ENCODE measurements around the gene CELF2. TPM values are rescaled to one million over a fixed set of nuclear protein-coding genes. Genes with fewer than 3 reads are reported as not detected.

The CELF2 gene
- total RNA-seq, 2 donors from 2014 or later = 10.4 to 11.2 TPM

DNA sequence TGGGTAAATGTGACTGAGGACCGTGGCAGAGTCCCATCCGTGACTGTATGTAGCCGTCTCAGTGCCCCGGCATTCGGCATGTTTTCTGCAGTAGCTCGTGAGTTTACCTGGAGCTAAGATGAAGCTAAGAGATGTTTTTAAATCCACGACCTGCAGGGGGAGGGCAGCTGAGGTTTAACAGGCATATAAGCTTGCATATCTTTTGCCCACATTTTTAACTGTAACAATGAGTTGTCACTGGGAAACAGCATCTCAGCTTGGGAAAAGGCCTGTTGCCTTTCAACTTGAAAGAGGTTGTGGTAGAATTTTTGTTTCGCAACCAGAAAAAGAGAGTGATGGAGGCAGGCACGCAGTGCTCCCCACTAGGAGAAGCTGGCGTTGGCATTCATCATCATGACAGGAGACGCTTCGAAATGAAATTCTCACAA lies 77.7 kb downstream of the CELF2 start:
- no peak for TF ChIP-seq POLR2A (IDR thresholded peaks at IDR 0.05)
- TF ChIP-seq, protein P1, sequence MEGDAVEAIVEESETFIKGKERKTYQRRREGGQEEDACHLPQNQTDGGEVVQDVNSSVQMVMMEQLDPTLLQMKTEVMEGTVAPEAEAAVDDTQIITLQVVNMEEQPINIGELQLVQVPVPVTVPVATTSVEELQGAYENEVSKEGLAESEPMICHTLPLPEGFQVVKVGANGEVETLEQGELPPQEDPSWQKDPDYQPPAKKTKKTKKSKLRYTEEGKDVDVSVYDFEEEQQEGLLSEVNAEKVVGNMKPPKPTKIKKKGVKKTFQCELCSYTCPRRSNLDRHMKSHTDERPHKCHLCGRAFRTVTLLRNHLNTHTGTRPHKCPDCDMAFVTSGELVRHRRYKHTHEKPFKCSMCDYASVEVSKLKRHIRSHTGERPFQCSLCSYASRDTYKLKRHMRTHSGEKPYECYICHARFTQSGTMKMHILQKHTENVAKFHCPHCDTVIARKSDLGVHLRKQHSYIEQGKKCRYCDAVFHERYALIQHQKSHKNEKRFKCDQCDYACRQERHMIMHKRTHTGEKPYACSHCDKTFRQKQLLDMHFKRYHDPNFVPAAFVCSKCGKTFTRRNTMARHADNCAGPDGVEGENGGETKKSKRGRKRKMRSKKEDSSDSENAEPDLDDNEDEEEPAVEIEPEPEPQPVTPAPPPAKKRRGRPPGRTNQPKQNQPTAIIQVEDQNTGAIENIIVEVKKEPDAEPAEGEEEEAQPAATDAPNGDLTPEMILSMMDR (IDR thresholded peaks at IDR 0.05) = no peak
- intact Hi-C loops (cut with DNase I) = no loop called here
- Histone ChIP-seq H3K27ac (no peak overlapping the region), H3K4me1 (no peaks in the 10 kb centered on the region), H3K4me3 (no peak overlapping the region), H3K27me3 (no peaks in the 10 kb centered on the region), H3K36me3 (replicated peaks in 1 of 2; ENCODE audit: insufficient read depth in 1 of 2, low read depth in 2 of 2) (no peaks in the 10 kb centered on the region), H3K9me3 (no peaks in the 10 kb centered on the region)
- ATAC-seq = no peak
- DNase-seq = no peak
- 67 to 76% methylated on average over 11 to 12 of the region's 12 CpGs for WGBS, 2 donors

DNA sequence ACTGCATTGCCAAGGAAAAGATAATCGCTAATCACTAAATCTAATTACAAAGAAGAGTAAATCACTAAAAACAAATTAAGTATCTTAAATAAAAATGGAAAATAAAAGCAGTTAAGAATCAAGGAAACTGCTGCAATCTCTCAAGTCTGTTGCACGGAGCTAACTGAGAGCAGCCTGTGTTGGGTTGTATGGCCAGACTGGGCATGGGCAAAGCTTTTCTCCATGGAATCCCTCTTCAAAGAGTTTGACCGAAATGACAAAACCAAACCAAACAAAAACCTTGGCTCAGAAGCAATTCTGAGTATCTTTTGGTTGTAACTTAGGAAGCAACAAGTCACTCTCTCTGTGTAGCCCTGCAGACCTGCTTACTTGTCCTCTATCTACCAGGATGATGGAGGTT lies 78.8 kb downstream of the CELF2 start:
- no peaks in the 10 kb centered on the region for H3K4me1 ChIP-seq
- DNase-seq (no peak), ATAC-seq (no peak)
- no peak overlapping the region for H3K27ac ChIP-seq
- H3K9me3 ChIP-seq = no peaks in the 10 kb centered on the region
- H3K27me3 ChIP-seq = no peaks in the 10 kb centered on the region
- WGBS, 2 donors = 45% methylated on average over 3 of the region's 3 CpGs
- no peaks in the 10 kb centered on the region for H3K36me3 ChIP-seq (replicated peaks in 1 of 2; ENCODE audit: insufficient read depth in 1 of 2, low read depth in 2 of 2)
- intact Hi-C loops (cut with DNase I) = no loop called here
- TF ChIP-seq POLR2A (IDR thresholded peaks at IDR 0.05) = no peak
- TF ChIP-seq, protein P1 (IDR thresholded peaks at IDR 0.05) = no peak
- no peak overlapping the region for H3K4me3 ChIP-seq

DNA sequence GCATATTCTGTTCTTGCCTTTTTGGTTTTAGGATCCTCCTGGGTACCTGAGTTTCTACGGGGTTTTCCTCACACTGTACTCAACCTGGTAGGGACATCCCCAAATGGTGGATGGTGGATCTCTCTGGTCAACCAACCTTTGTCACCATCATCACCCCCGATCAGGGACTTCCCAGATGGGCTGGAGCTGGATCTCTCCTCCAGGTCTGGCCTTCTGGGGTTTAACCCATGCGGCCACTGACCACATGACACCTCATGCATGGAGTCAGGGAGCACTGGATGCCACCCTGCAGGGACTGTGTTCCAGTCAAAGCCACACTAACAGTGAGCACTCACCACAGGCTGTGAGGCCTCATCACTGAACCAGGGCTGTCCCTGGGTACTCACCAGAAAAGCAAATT lies 80.0 kb downstream of the CELF2 start:
- 66 to 69% methylated on average over 3 of the region's 3 CpGs for WGBS, 2 donors
- Histone ChIP-seq H3K36me3 (replicated peaks in 1 of 2; ENCODE audit: insufficient read depth in 1 of 2, low read depth in 2 of 2) (no peaks in the 10 kb centered on the region), H3K4me1 (no peaks in the 10 kb centered on the region), H3K27ac (no peak overlapping the region), H3K9me3 (no peaks in the 10 kb centered on the region), H3K27me3 (no peaks in the 10 kb centered on the region), H3K4me3 (no peak overlapping the region)
- TF ChIP-seq, protein P1 (IDR thresholded peaks at IDR 0.05) = no peak
- TF ChIP-seq POLR2A (IDR thresholded peaks at IDR 0.05) = no peak
- ATAC-seq (no peak), DNase-seq (no peak)
- intact Hi-C loops (cut with DNase I) = no loop called here

DNA sequence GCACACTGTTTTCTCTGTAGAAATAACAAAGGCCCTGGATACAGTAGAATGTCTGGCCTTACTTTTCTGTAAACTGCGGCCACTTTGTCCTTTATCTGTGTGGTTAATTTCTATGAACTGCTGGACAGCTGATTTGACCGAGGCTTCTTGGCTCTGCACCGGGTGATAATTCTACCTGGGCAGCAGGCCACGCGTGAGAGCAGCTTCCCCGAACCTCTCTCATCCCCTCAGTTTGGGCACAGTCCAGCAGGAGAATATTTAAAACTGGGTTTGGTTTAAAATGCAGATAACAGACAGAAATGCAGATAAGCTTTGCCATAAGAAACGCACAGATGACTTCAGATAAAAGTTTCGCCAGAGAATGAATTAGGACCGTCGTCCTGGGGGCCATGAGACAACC lies 81.0 kb downstream of the CELF2 start:
- Histone ChIP-seq H3K4me3 (no peak overlapping the region), H3K36me3 (replicated peaks in 1 of 2; ENCODE audit: insufficient read depth in 1 of 2, low read depth in 2 of 2) (no peaks in the 10 kb centered on the region), H3K9me3 (no peaks in the 10 kb centered on the region), H3K27me3 (no peaks in the 10 kb centered on the region), H3K4me1 (no peaks in the 10 kb centered on the region), H3K27ac (no peak overlapping the region)
- WGBS, 2 donors = 71% methylated on average over 10 of the region's 10 CpGs
- TF ChIP-seq POLR2A (IDR thresholded peaks at IDR 0.05) = no peak
- TF ChIP-seq, protein P1 (IDR thresholded peaks at IDR 0.05) = no peak
- DNase-seq = no peak
- no peak for ATAC-seq
- intact Hi-C loops (cut with DNase I) = no loop called here

DNA sequence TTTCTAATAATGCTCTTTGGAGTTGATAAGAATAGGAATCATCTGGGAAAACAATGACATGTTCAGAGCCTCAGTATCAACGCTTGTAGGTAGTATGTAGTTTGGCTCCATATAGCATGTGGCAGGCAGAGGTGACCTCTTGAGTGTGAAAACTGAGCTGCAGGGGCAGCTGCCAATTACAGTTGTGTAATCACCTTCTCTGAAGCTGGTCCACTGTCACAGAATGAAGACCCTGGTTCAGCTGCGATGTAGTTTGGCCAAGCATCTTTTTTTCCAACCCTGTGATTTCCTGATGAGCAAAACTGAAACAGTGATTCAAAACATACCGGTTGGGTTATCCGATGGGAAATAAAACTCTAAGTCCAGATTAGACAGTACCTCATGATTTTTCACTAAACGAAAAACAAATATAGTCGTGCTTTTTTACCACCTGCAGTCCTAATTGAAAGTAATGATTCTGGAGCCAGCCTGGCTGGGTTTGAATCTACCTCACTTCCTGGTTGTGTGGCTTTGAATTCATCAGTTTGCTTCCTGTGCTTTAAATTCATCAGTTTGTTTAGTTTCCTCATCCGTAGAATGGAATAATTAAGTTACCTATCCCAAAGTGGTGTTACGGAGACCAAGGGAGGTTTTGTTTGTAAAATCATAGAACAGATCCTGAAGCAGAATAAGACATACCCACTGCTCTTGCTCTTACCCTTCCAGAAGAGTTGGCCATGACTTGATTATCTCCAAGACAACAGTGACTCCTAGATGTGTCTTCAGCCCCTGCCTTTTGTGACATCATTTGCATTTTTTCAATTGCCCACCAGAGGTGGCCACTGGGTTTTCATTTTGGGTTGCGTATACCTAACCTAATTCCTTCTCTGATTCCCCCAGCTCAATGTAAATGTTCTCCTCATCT lies 87.4 kb downstream of the CELF2 start:
- ATAC-seq = no peak
- 89 to 90% methylated on average over 9 of the region's 9 CpGs for WGBS, 2 donors
- no peak for DNase-seq
- Histone ChIP-seq H3K4me3 (no peak overlapping the region), H3K27ac (no peak overlapping the region), H3K36me3 (replicated peaks in 1 of 2; ENCODE audit: insufficient read depth in 1 of 2, low read depth in 2 of 2) (no peaks in the 10 kb centered on the region), H3K9me3 (no peaks in the 10 kb centered on the region), H3K27me3 (no peaks in the 10 kb centered on the region), H3K4me1 (no peaks in the 10 kb centered on the region)
- TF ChIP-seq, protein P1 (IDR thresholded peaks at IDR 0.05) = no peak
- TF ChIP-seq POLR2A (IDR thresholded peaks at IDR 0.05) = no peak
- intact Hi-C loops (cut with DNase I) = no loop called here

Data from body of pancreas (tissue), 4 donors.